K562 (cell line): ENCODE measurements around the gene ENTPD6.

Experiments
- BDP1 ChIP-seq: IDR thresholded peaks from 3 replicates; pipeline ENCODE4 v1.6.1; 2011; ENCODE audit not compliant: insufficient read length, insufficient read depth
- CBFB ChIP-seq: sonication (generic); formaldehyde crosslinking; IDR thresholded peaks from 2 replicates; pipeline ENCODE4 v1.4.0; 2020; ENCODE audit warnings: mild to moderate bottlenecking, missing genetic modification reagents
- CHD7 ChIP-seq: fragments of 200-600 bp; sonication (generic); IDR thresholded peaks from one replicate; pipeline ENCODE4 v1.6.1; 2012; ENCODE audit warnings: mild to moderate bottlenecking, low read depth, low read length, inconsistent platforms
- ELK1 ChIP-seq: sonication (generic); formaldehyde crosslinking; IDR thresholded peaks from 2 replicates; pipeline ENCODE4 v1.8.1; 2022; ENCODE audit warnings: missing genetic modification reagents
- OTX1 ChIP-seq: fragments of 450-650 bp; formaldehyde crosslinking; IDR thresholded peaks from 2 replicates; pipeline ENCODE4 v1.4.0; 2022; ENCODE audit warnings: mild to moderate bottlenecking
- U2AF1 ChIP-seq: fragments of 200-400 bp; formaldehyde crosslinking; optimal IDR thresholded peaks from 2 replicates; pipeline ENCODE3; 2017; ENCODE audit warnings: mild to moderate bottlenecking, low read depth, low read length, moderate library complexity
- ZNF174 ChIP-seq: fragments of 250-450 bp; sonication (Bioruptor Pico); IDR thresholded peaks from 2 replicates; pipeline ENCODE4 v1.4.0; 2020; ENCODE audit warnings: mild to moderate bottlenecking
- ZNF57 ChIP-seq: fragments of 450-650 bp; formaldehyde crosslinking; IDR thresholded peaks from 2 replicates; pipeline ENCODE4 v1.4.0; 2020; ENCODE audit warnings: mild to moderate bottlenecking, moderate library complexity
- TF ChIP-seq, protein P1 (sequence below): fragments of 250-450 bp; sonication (Bioruptor Pico); IDR thresholded peaks from 2 replicates; pipeline ENCODE4 v1.8.0; 2021; ENCODE audit warnings: moderate library complexity, mild to moderate bottlenecking, inconsistent platforms
- TF ChIP-seq, protein P2 (sequence below), 3 experiments: IDR thresholded peaks in 2 of 3; conservative IDR thresholded peaks in 1 of 3; 2 replicates each; pipeline ENCODE4 v1.5.1; 2011 to 2012; ENCODE audit warnings: low read length in 3 of 3, mild to moderate bottlenecking in 3 of 3, control low read depth in 2 of 3, improper control_type of control experiment in 1 of 3, inconsistent platforms in 1 of 3, low read depth in 1 of 3, mixed read lengths in 1 of 3, moderate library complexity in 1 of 3; ENCODE audit not compliant: insufficient read depth in 2 of 3

GRCh38 chr20:25219365-25219764, 23.9 kb downstream of the ENTPD6 start:
- no peak for TF ChIP-seq BDP1
- TF ChIP-seq, protein P1, sequence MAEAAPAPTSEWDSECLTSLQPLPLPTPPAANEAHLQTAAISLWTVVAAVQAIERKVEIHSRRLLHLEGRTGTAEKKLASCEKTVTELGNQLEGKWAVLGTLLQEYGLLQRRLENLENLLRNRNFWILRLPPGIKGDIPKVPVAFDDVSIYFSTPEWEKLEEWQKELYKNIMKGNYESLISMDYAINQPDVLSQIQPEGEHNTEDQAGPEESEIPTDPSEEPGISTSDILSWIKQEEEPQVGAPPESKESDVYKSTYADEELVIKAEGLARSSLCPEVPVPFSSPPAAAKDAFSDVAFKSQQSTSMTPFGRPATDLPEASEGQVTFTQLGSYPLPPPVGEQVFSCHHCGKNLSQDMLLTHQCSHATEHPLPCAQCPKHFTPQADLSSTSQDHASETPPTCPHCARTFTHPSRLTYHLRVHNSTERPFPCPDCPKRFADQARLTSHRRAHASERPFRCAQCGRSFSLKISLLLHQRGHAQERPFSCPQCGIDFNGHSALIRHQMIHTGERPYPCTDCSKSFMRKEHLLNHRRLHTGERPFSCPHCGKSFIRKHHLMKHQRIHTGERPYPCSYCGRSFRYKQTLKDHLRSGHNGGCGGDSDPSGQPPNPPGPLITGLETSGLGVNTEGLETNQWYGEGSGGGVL (CRISPR knock-in tag) = no peak
- no peak for TF ChIP-seq OTX1
- TF ChIP-seq ZNF174 (CRISPR knock-in tag) = no peak
- no peak for TF ChIP-seq U2AF1
- TF ChIP-seq, protein P2, sequence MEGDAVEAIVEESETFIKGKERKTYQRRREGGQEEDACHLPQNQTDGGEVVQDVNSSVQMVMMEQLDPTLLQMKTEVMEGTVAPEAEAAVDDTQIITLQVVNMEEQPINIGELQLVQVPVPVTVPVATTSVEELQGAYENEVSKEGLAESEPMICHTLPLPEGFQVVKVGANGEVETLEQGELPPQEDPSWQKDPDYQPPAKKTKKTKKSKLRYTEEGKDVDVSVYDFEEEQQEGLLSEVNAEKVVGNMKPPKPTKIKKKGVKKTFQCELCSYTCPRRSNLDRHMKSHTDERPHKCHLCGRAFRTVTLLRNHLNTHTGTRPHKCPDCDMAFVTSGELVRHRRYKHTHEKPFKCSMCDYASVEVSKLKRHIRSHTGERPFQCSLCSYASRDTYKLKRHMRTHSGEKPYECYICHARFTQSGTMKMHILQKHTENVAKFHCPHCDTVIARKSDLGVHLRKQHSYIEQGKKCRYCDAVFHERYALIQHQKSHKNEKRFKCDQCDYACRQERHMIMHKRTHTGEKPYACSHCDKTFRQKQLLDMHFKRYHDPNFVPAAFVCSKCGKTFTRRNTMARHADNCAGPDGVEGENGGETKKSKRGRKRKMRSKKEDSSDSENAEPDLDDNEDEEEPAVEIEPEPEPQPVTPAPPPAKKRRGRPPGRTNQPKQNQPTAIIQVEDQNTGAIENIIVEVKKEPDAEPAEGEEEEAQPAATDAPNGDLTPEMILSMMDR (IDR thresholded peaks at IDR 0.05 in 2 of 3, conservative IDR thresholded peaks at IDR 0.05 in 1 of 3; ENCODE audit: insufficient read depth in 2 of 3, low read depth in 1 of 3, low read length in 3 of 3) = no peak
- TF ChIP-seq CBFB (CRISPR knock-in tag) = no peak
- no peak for TF ChIP-seq ZNF57
- no peak for TF ChIP-seq CHD7
- no peak for TF ChIP-seq ELK1
